HUES64 (cell line): ENCODE results near the gene ACOX1.
"Not testable (repeated sequence)": the region's sequence is repeated elsewhere in the genome, so short reads cannot be mapped to it uniquely, and the experiment has no call there.

ENCODE experiments used
- H3K27ac ChIP-seq: 2 replicates; pipeline ENCODE4 v1.7.0; 2013; ENCODE audit warnings: low read depth, low read length, inconsistent platforms
- H3K27me3 ChIP-seq: 2 replicates; pipeline ENCODE4 v1.6.1; 2013; ENCODE audit warnings: mild to moderate bottlenecking, low read length; ENCODE audit not compliant: insufficient read depth
- H3K36me3 ChIP-seq: 2 replicates; pipeline ENCODE4 v1.6.1; 2013; ENCODE audit warnings: mild to moderate bottlenecking, low read length; ENCODE audit not compliant: insufficient read depth
- H3K4me1 ChIP-seq: 2 replicates; pipeline ENCODE4 v1.6.1; 2013; ENCODE audit warnings: mild to moderate bottlenecking, low read length, moderate library complexity; ENCODE audit not compliant: insufficient read depth
- H3K4me3 ChIP-seq: 2 replicates; pipeline ENCODE4 v1.5.1; 2013; ENCODE audit warnings: mild to moderate bottlenecking, low read length, moderate library complexity
- H3K9ac ChIP-seq: 2 replicates; pipeline ENCODE4 v1.6.1; 2013; ENCODE audit warnings: mild to moderate bottlenecking, low read depth, low read length
- H3K9me3 ChIP-seq: 2 replicates; pipeline ENCODE4 v1.6.1; 2013; ENCODE audit warnings: low read depth, low read length; ENCODE audit not compliant: insufficient read depth
- WGBS: fragments of 150-250, 120-280 bp; methylation state at CpG from one replicate; pipeline ENCODE4 v1.1.7; 2013; ENCODE audit warnings: missing lambda C conversion rate; 5-methylcytosine and 5-hydroxymethylcytosine counted together

The ACOX1 gene

DNA sequence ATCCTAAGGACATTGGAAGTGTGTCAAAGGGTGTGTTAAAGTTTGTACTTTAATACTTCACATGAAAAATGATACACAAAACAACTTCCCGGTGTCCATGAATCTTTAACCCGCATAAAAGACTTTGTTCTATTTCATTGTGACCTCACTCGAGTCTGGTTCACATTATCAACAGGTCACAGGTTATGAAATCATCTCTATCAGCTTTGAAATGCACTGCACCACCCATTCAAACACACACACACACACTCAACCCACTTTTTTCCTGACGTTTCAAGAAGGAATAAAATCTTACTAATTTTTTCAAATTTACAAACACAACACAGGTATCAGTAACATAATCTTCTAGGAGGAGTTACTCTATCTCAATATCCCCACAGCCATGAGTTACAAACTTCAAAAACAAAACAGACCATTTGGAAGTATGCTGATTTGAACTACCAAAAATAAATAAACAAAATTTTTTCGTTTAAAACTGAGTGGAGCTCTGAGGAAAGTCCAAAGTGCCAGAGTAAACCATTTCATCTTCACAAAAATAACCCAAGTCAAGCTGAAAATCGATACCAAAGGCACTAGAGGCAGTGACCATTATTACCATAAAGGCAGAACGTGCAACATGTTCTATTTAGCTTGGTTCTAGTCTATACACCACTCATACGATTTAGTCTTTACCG lies 2.7 kb downstream of the ACOX1 start:
- peaks cover 21% of the 10 kb centered on the region for H3K36me3 ChIP-seq
- H3K9me3 ChIP-seq = no peaks in the 10 kb centered on the region
- H3K27me3 ChIP-seq = no peaks in the 10 kb centered on the region
- 0 out of 2 replicates have a peak, but pooled peaks cover 8% of the 10 kb centered on the region for H3K4me1 ChIP-seq
- H3K9ac ChIP-seq = no peak overlapping the region
- H3K27ac ChIP-seq = no peak overlapping the region
- H3K4me3 ChIP-seq = no peak overlapping the region
- 93% methylated on average over 9 of the region's 9 CpGs for WGBS

DNA sequence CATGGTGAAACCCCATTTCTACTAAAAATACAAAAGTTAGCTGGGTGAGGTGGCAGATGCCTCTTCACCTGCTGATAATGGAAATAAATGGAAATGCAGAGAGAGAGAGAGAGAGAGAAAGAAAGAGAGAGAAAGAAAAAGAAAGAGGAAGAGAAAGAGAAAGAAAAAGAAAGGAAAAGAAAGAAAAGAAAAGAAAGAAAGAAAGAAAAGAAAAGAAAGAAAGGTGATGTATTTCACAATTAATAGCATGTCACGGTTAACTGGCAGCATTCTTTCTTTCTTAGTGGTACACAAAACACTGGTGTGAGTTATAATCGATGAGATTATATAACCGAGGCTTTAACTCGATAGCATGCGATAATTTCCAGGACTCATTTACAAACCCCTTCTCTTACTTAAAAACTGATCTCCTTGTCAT lies 3.2 kb downstream of the ACOX1 start:
- no peak overlapping the region for H3K27ac ChIP-seq
- no peaks in the 10 kb centered on the region for H3K27me3 ChIP-seq
- H3K4me3 ChIP-seq = no peak overlapping the region
- H3K9ac ChIP-seq = no peak overlapping the region
- H3K4me1 ChIP-seq = 0 out of 2 replicates have a peak, but pooled peaks cover 6% of the 10 kb centered on the region
- 100% methylated on average over 3 of the region's 5 CpGs for WGBS
- H3K36me3 ChIP-seq = peaks cover 24% of the 10 kb centered on the region
- no peaks in the 10 kb centered on the region for H3K9me3 ChIP-seq

DNA sequence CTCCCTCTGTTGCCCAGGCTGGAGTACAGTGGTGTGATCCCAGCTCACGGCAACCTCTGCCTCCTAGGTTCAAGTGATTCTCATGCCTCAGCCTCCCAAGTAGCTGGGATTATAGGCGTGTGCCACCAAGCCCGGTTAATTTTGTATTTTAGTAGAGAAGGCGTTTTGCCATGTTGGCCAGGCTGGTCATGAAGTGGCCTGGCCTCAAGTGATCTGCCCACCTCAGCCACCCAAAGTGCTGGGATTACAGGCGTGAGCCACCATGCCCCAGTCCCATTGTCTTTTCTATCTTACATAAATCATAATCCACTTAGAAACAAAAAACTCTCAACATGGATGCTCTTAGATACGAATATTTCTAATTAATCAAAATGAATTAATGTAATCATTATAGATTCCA lies 3.8 kb downstream of the ACOX1 start:
- not testable (repeated sequence) for H3K27me3 ChIP-seq, H3K4me1 ChIP-seq, H3K27ac ChIP-seq, H3K4me3 ChIP-seq, H3K9me3 ChIP-seq, H3K9ac ChIP-seq
- H3K36me3 ChIP-seq = peaks cover 26% of the 10 kb centered on the region
- WGBS = 98% methylated on average over 5 of the region's 6 CpGs

DNA sequence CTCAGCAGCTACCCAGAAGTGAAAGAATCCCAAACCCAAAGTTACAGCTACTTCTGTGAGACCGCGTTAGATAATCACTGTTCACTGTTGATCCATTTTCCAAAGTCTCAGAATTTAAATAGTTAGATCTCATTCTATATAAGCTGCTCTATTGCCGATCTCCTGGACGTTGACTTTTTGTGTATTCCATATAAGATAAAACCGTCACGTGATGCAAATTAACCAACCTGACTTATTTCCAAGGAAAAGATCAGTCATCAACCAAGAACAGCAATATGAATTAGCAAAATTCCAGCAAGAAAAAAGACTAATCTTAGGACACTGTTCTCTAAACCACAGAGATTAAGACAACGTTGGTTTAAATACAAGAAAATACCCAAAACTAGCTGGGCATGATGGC lies 8.3 kb downstream of the ACOX1 start:
- Histone ChIP-seq H3K27ac (no peak overlapping the region), H3K4me1 (no peaks in the 10 kb centered on the region), H3K27me3 (no peaks in the 10 kb centered on the region), H3K9me3 (no peaks in the 10 kb centered on the region), H3K4me3 (no peak overlapping the region), H3K36me3 (peaks cover 18% of the 10 kb centered on the region), H3K9ac (no peak overlapping the region)
- 93% methylated on average over 7 of the region's 7 CpGs for WGBS

DNA sequence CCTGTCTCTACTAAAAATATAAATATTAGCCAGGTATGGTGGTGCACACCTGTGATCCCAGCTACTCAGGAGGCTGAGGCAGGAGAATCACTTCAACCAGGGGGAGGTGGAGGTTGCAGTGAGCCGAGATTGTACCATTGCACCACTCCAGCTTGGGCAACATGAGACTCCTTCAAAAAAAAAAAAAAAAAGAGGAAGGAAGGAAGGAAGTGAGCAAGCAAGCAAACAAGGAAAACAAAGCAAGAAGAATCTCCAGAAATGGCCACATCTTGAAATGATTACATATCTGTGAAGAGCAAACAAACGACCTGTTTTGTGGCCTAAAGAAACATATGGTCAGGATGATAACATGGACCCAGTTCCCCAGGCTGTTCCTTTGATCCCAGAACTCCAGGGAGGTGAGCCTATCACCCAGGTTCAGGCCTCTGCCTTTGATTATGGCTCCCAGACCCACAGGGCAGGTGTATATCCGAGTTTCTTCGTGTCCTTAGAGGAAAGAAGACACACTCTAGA lies 8.9 kb downstream of the ACOX1 start:
- no peak overlapping the region for H3K9ac ChIP-seq
- peaks cover 18% of the 10 kb centered on the region for H3K36me3 ChIP-seq
- no peak overlapping the region for H3K27ac ChIP-seq

DNA sequence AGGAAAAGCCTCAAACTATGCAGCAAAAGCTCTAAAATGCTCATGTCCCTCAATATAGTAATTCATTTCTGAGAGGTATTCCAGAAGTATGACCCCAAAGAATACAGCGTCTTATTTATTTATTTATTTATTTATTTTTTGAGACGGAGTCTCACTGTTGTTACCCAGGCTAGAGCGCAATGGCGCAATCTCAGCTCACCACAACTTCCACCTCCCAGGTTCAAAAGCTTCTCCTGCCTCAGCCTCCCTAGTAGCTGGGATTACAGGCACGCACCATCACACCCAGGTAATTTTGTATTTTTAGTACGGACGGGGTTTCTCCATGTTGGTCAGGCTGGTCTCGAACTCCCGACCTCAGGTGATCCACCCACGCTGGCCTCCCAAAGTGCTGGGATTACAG lies 9.9 kb downstream of the ACOX1 start:
- peaks cover 18% of the 10 kb centered on the region for H3K36me3 ChIP-seq
- H3K27me3 ChIP-seq = not testable (repeated sequence)

More for the DNA sequence above, 8.9 kb downstream of the ACOX1 start:
- no peaks in the 10 kb centered on the region for H3K27me3 ChIP-seq
- H3K9me3 ChIP-seq = no peaks in the 10 kb centered on the region
- 87% methylated on average over 4 of the region's 4 CpGs for WGBS
- no peak overlapping the region for H3K4me3 ChIP-seq
- H3K4me1 ChIP-seq = no peaks in the 10 kb centered on the region

DNA sequence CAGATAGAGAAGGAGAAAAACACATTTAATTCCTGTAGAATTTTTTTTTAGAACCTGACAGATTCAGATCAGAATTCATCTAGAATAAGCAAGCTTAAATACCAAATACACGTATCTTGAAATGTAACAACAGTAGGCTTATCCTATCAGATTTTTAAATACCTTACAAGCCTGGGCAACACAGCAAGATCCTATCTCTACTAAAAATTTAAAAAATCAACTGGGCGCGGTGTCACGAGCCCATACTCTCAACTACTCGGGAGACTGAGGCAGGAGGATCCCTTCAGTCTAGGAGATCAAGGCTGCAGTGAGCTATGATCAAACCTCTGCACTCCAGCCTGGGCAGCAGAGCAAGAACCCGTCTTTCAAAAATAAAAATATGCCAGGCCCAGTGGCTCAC lies 13.5 kb downstream of the ACOX1 start:
- Histone ChIP-seq H3K27ac (no peak overlapping the region), H3K9ac (no peak overlapping the region), H3K9me3 (no peaks in the 10 kb centered on the region), H3K36me3 (peaks cover under 1% of the 10 kb centered on the region; the same call in 1 of the 2 replicates), H3K4me3 (no peak overlapping the region), H3K27me3 (no peaks in the 10 kb centered on the region), H3K4me1 (peaks cover under 1% of the 10 kb centered on the region; the same call in 1 of the 2 replicates)
- WGBS = 94% methylated on average over 6 of the region's 6 CpGs

More for the DNA sequence above, 9.9 kb downstream of the ACOX1 start:
- not testable (repeated sequence) for H3K9me3 ChIP-seq, H3K27ac ChIP-seq, H3K4me3 ChIP-seq, H3K9ac ChIP-seq, H3K4me1 ChIP-seq
- 84% methylated on average over 9 of the region's 10 CpGs for WGBS

DNA sequence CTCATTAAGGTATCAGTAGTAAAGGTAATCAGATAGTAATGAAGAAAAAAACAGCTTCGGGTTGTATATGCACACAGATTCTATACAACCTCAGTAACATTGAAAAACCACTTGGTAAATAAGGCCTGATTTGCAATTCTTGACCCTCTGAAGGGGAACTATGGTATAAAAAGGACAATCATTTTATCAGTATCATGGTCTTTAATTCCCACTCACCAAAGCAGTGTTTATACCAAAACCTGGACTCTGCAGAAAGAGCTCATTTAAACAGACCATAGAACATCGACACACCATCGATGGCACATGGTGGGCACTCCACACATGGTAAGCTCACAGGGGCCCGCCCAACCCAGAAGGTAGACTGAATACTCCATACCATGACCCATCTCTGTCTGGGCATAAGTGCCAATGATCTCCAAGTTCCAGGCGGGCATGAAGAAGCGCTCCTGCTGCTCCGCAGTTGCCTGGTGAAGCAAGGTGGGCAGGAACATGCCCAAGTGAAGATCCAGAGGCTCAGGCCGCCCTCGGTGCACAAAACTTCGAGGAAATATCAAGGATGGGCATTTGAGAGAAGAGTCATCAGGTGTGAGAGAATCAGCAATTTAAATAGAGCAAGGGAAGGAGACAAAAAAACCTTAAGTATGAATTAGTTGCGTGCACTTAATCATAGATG lies 19.0 kb downstream of the ACOX1 start:
- Histone ChIP-seq H3K4me1 (peaks cover 19% of the 10 kb centered on the region), H3K9ac (peak overlapping the region; percentile 4; the same call in 1 of the 2 replicates), H3K27me3 (no peaks in the 10 kb centered on the region), H3K9me3 (no peaks in the 10 kb centered on the region), H3K4me3 (no peak overlapping the region), H3K36me3 (peaks cover 18% of the 10 kb centered on the region), H3K27ac (peak overlapping the region; percentile 36; the same call in 1 of the 2 replicates)
- WGBS = 96% methylated on average over 10 of the region's 11 CpGs

DNA sequence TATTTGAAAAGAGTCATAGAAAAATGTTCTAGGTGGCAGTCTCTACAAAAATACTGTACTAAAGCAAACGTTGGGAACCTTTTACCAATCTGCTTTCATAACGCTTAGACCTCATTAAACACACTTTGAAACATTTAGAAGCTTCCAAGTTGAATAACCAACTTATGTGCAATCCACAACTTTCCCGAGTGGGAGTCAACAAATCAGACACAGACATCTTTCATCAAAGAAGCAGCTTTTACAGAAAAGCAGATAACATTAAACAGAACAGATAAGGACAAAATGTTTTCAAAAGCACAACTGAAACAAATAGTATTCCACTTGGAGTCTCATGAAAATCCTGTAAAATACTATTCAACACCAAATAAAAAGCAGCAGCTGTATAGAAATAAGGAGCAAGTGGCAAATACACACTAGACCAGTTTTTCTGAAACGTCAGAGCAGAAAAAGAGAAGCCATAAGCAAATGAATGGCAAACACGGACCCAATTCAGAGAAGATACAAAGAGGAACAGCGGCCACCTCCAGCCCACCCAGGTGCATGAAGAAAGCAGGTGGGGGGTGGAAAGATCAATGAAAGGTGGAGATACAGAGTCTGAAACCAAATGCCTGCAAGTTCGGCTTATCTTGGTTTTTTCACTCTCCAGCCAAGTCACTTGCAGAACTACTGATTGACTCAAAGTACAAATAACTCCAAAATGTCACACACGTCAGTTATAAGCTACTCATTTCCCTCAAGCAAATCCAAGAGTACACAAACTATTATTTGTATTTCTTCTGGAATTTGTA lies 19.7 kb downstream of the ACOX1 start:
- peaks cover 22% of the 10 kb centered on the region for H3K36me3 ChIP-seq
- 53% methylated on average over 8 of the region's 8 CpGs for WGBS
- no peaks in the 10 kb centered on the region for H3K9me3 ChIP-seq
- peaks cover 19% of the 10 kb centered on the region for H3K4me1 ChIP-seq
- H3K27ac ChIP-seq = peak overlapping the region; percentile 36; the same call in 1 of the 2 replicates
- H3K4me3 ChIP-seq = no peak overlapping the region
- peak overlapping the region; percentile 4; the same call in 1 of the 2 replicates for H3K9ac ChIP-seq
- H3K27me3 ChIP-seq = no peaks in the 10 kb centered on the region

DNA sequence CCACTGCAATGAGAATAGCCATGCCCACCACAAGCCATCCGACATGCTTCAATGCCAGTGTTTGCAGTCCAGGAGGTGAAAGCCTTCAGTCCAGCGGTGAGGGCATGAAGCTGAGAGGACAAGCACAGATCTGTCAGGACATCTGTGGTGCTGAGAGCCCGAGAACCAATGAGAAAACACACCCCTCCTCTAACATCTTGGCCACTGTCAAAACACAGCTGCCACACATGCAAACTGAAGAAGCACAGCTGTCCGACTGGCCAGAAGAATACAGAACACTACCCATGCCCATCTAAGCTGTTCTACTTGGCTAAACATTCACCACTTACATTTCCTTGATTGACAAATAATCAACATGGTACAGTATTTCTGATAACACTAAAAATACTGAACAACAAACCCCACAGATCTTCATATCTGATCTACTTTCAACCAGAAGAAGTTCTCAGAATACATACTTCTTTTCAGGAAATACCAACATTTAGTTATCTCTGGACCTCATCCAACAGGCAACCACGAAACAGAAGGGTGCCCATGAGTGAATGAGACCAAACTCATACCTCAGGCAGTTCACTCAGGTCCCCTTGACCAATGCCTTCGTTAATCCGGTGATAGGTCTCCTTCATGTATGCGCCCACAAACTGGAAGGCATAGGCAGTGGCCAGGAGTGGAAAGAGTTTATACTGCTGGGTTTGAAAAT lies 28.0 kb downstream of the ACOX1 start:
- Histone ChIP-seq H3K9ac (no peak overlapping the region), H3K9me3 (no peaks in the 10 kb centered on the region), H3K27me3 (no peaks in the 10 kb centered on the region), H3K27ac (no peak overlapping the region), H3K36me3 (peaks cover 81% of the 10 kb centered on the region), H3K4me3 (no peak overlapping the region), H3K4me1 (peaks cover 3% of the 10 kb centered on the region; the same call in 1 of the 2 replicates)
- WGBS = 94% methylated on average over 8 of the region's 8 CpGs
